Measurements from ENCODE around the gene MLXIP.
"Not testable (repeated sequence)": the region's sequence is repeated elsewhere in the genome, so short reads cannot be mapped to it uniquely, and the experiment has no call there.

The MLXIP gene

DNA sequence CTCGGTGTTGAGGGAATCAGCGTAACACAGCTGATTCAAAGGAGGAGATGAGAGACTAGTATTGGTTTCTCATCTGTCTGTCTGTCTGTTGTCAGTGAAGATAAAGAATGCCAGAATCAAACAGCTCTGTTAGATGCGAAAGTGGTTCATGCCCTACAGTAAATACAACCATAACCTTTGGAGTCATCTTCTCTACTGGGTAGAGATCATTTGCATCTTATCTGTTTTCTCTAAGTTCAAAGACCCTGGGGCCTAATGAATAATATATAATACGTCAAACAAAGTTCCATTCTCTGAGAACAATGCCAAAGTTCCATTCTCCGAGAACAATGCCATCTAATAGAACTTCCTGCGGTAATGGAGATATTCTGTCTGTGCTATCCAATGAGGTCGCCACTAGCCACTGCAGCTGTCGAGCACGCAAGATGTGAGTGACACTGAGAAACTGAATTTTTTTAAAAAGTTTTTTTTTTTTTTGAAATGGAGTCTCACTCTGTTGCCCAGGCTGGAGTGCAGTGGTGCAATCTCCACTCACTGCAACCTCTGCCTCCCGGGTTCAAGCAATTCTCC lies 88.9 kb downstream of the MLXIP start:
- Mint-ChIP-seq H3K4me1 (no peaks in the 10 kb centered on the region), H3K27me3 (no peaks in the 10 kb centered on the region), H3K36me3 (no peaks in the 10 kb centered on the region), H3K27ac (no peak overlapping the region), H3K4me3 (no peak overlapping the region), H3K9me3 (no peaks in the 10 kb centered on the region)
- ATAC-seq (replicated peaks) (no peak), DNase-seq (no peak)

DNA sequence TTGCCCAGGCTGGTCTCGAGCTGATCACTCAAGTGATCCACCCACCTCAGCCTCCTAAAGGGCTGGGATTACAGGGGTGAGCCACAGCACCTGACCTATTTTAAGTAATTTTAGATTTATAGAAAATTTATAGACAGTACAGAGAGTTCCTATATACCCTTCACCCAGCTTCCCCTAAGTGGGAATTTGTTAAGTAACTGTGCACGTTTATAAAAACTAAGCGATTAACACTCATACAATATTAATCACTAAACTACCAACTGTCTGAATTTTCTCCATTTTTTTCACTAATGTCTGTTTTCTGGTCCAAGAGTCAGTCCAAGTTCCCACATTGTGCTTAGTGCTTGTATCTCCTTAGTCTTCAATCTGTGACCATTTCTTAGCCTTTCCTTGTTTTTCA lies 89.9 kb downstream of the MLXIP start:
- Mint-ChIP-seq H3K36me3 (no peaks in the 10 kb centered on the region), H3K27ac (no peak overlapping the region), H3K4me3 (no peak overlapping the region), H3K4me1 (no peaks in the 10 kb centered on the region), H3K9me3 (no peaks in the 10 kb centered on the region), H3K27me3 (peaks cover 0 to under 1% of the 10 kb centered on the region in 2 donors)
- ATAC-seq (replicated peaks) (no peak), DNase-seq (no peak)

DNA sequence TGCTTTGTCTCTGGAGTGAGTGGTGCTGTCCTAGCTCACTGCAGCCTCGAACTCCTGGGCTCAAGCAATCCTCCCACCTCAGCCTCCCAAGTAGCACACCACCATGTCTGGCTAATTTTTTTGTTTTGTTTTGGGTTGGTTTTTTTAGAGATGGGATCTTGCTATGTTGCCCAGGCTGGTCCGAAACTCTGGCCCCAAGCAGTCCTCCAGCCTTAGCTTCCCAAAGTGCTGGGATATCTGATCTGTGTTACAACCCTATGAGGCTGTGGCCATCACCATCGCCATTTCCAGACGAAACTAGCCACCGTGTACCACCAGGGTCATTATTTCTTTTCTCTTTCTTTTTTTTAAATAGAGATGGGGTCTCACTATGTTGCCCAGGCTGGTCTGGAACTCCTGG lies 92.8 kb downstream of the MLXIP start:
- Mint-ChIP-seq H3K4me3 (no peak overlapping the region), H3K4me1 (no peaks in the 10 kb centered on the region), H3K9me3 (no peaks in the 10 kb centered on the region), H3K27ac (no peak overlapping the region), H3K27me3 (peaks cover 0 to 11% of the 10 kb centered on the region in 2 donors), H3K36me3 (no peaks in the 10 kb centered on the region)
- DNase-seq (no peak), ATAC-seq (replicated peaks) (no peak)

DNA sequence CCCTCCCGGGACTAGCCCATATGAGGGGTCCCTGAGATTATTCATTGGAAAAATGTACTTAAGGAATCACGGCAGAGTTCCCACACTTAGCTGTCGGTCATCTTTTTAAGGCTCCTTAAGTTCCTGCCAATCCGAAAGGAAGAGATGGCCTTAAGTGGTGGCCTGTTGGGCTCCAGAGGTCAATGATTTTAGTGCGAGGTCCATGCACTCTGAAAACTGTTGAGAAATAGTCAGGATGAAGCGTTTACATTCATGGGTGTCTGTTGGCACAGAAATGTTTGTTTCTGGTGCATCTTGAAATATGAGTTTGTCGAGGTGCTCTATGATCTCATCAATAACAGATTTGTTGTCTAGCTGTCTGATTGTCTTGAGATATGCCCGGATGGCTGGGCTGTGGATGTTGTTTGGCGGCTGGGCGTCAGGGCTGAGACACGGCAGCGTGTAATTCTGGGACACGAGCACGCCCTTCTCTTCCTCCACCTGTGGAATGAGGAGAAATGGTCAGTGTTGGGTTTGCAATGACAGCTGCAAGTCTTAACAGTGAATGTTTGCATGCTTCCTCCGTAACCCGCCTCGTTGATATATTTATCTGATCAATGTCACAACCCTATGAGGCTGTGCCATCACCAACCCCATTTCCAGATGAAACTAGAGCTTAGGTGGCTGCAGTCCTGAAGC lies 93.8 kb downstream of the MLXIP start:
- Mint-ChIP-seq H3K27ac (no peak overlapping the region), H3K4me3 (no peak overlapping the region), H3K27me3 (peaks cover 0 to 15% of the 10 kb centered on the region in 2 donors), H3K4me1 (no peaks in the 10 kb centered on the region), H3K9me3 (no peaks in the 10 kb centered on the region), H3K36me3 (no peaks in the 10 kb centered on the region)
- DNase-seq (no peak), ATAC-seq (replicated peaks) (no peak)

DNA sequence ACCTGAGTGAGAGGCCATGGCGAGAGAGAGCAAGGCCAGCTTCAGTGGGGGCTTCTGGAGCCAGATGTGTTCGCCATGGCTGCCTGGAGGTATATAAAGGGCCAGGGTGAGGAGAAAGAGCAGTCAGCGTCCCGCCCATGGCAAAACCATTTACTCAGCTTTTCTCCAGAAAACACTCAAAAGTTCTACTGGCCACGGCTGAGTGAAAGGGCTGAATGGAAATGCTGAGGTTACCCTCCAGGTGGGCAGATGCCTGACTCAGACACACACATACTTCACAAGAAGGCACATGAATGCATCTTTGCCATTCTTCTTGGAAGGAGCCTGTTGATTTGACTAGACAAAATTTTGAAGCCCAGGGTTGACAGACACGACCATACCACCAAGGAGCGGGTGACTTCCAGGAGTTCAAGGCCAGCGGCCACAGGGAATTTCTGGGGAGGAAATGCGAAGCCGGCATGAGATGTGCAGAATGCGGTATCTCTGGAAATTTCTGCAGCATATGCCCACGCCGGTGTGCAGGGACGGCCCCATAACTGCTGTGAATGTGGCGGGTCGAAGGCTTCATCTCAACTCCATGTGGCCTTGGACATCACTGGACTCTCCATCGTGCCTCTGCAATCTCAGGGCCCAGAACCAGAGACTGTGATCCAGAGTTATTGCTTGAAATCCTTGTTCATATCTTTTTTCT lies 95.7 kb downstream of the MLXIP start, which contains the start of gene IL31:
Gene IL31 (minus strand): TSS at position 67 of the 691 bp plus-strand sequence. CDS start 49 bp downstream, at position 18.
- DNase-seq (no peak), ATAC-seq (replicated peaks) (peak; percentile 31 to 69)
- H3K27me3 Mint-ChIP-seq: peaks cover 1 to 15% of the 10 kb centered on the region in 2 donors
- no peak within 1 kb of the TSS for H3K27ac Mint-ChIP-seq
- no peaks in the 10 kb centered on the region for H3K4me1 Mint-ChIP-seq
- no peak within 1 kb of the TSS for H3K4me3 Mint-ChIP-seq
- H3K9me3 Mint-ChIP-seq: no peaks in the 10 kb centered on the region
- no peaks in the 10 kb centered on the region for H3K36me3 Mint-ChIP-seq

DNA sequence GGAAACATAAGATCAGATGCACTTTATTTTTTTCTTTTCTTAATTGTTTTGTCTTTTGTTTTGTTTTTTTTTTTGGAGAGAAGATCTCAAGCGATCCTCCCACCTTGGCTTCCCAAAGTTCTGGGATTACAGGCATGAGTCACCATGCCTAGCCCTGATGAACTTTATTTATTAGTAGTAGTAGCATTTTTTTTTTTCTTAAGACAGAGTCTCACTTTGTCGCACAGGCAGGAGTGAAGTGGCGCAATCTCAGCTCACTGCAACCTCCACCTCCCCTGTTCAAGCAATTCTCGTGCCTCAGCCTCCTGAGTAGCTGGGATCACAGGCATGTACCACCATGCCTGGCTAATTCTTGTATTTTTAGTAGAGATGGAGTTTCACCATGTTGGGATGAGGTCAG lies 97.9 kb downstream of the MLXIP start:
- not testable (repeated sequence) for H3K4me3 Mint-ChIP-seq; H3K9me3 Mint-ChIP-seq; ATAC-seq (replicated peaks); DNase-seq; H3K27ac Mint-ChIP-seq; H3K36me3 Mint-ChIP-seq; H3K4me1 Mint-ChIP-seq
- H3K27me3 Mint-ChIP-seq: peaks cover 3 to 15% of the 10 kb centered on the region in 2 donors

DNA sequence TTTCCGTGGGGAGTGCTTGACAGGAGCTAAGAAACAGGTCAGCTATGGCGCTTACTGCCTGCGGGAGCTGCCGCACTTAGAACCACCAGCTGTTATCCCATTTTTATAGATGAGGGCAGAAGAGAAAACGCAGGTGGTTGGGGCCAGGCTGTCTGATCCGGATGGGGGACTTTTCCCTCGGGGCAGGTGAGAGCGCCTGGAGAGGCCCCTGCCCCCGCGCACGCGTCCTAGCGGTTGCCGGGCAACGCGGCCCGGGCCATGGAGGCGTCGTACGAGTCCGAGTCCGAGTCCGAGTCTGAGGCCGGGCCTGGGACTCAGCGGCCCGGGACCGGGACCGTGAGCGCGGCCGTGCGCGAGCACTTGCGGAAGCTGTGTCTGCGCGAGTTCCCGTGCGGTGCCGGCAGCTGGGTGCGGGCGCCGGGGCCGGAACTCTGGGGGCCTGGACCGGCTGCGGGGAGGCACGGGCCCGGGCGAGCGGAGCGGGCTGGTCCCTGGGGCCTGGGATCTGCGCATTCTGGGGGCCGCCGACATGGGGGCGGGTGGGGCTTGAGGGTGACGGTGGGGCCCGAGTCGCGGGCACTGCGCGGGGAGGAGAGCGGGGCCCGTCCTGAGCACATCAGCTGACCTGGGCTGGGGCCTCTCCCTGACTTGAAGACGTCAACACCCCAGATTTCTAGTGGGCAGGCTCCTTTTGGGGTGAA lies 104.5 kb downstream of the MLXIP start, which contains the start of gene LRRC43:
Gene LRRC43 (plus strand): TSS at position 237 of the 701 bp plus-strand sequence. CDS start 22 bp downstream, at position 259.
- DNase-seq: no peak
- peak; percentile 59 to 64 for ATAC-seq (replicated peaks)
- H3K27ac Mint-ChIP-seq: peak within 1 kb of the TSS; percentile 88

DNA sequence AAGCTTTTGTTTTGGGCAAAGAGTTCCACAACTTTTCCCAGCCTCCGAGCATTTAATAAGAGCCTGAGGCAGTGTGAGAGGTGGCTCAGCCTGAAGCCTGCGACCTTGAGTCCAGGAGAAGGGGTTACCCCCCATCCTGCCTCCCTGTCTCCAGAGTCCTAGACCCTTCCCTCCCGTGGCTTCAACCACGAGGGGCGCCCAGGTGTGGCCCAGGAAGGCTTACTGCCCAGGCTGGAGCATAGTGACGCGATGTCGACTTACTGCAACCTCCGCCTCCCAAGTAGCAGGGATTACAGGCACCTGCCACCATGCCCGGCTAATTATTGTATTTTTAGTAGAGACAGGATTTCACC lies 105.0 kb downstream of the MLXIP start:
- Mint-ChIP-seq H3K4me1 (peaks cover 14 to 31% of the 10 kb centered on the region in 2 donors), H3K27ac (peak overlapping the region; percentile 31), H3K9me3 (no peaks in the 10 kb centered on the region), H3K4me3 (peak overlapping the region; percentile 62 to 83), H3K36me3 (no peaks in the 10 kb centered on the region), H3K27me3 (peaks cover 0 to 6% of the 10 kb centered on the region in 2 donors)
- ATAC-seq (replicated peaks) (no peak), DNase-seq (no peak)

More for the DNA sequence above, 104.5 kb downstream of the MLXIP start, which contains the start of gene LRRC43:
- H3K36me3 Mint-ChIP-seq: no peaks in the 10 kb centered on the region
- peaks cover 0 to 6% of the 10 kb centered on the region in 2 donors for H3K27me3 Mint-ChIP-seq
- H3K4me3 Mint-ChIP-seq: peak within 1 kb of the TSS; percentile 83 to 85
- H3K4me1 Mint-ChIP-seq: peaks cover 14 to 31% of the 10 kb centered on the region in 2 donors
- H3K9me3 Mint-ChIP-seq: no peaks in the 10 kb centered on the region

DNA sequence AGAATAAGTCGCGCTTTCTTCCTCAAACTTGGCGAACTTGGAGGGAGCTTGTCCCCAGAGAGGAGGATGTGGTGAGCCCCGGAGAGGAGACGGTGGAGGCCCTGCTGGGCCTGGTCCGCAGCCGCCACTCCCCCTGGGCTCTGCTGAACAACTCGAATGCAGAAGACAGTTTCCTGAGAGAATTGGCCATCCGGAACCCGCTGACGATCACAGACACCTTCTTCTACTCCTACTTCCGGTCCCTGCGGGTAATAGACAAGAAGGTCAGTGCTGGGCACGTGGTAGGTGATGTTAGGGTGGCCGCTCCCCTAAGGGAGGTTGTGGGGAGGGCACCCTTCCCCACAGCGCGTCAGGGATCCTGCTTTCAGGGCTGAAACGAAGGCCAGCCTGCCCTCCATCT lies 106.0 kb downstream of the MLXIP start:
- no peaks in the 10 kb centered on the region for H3K9me3 Mint-ChIP-seq
- H3K4me3 Mint-ChIP-seq: peak overlapping the region; percentile 70 to 72
- ATAC-seq (replicated peaks): peak; percentile 84 to 85
- H3K36me3 Mint-ChIP-seq: no peaks in the 10 kb centered on the region
- peaks cover 14 to 31% of the 10 kb centered on the region in 2 donors for H3K4me1 Mint-ChIP-seq
- peaks cover 0 to 3% of the 10 kb centered on the region in 2 donors for H3K27me3 Mint-ChIP-seq
- peak overlapping the region; percentile 88 for H3K27ac Mint-ChIP-seq
- DNase-seq: peak; percentile 51

DNA sequence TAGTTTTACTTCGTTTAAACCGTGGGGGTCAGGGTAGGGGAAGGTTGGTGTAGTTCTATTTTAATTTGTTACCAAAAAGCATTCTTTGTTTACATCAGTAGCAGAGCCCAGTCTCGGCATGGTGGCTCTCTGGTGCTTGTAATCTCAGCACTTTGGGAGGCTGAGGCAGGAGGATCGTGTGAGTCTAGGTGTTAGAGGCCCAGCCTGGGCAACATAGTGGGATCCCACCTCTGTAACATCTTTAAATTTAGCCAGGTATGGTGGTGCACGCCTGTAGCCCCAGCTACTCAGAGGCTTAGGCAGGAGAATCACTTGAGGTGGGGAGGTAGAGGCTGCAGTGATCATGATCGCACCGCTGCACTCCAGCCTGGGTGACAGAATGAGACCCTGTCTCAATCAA lies 106.5 kb downstream of the MLXIP start:
- Mint-ChIP-seq H3K4me3 (no peak overlapping the region), H3K27me3 (peaks cover 0 to 3% of the 10 kb centered on the region in 2 donors), H3K9me3 (no peaks in the 10 kb centered on the region), H3K36me3 (no peaks in the 10 kb centered on the region), H3K27ac (peak overlapping the region; percentile 88), H3K4me1 (peaks cover 14 to 31% of the 10 kb centered on the region in 2 donors)
- no peak for DNase-seq
- no peak for ATAC-seq (replicated peaks)

DNA sequence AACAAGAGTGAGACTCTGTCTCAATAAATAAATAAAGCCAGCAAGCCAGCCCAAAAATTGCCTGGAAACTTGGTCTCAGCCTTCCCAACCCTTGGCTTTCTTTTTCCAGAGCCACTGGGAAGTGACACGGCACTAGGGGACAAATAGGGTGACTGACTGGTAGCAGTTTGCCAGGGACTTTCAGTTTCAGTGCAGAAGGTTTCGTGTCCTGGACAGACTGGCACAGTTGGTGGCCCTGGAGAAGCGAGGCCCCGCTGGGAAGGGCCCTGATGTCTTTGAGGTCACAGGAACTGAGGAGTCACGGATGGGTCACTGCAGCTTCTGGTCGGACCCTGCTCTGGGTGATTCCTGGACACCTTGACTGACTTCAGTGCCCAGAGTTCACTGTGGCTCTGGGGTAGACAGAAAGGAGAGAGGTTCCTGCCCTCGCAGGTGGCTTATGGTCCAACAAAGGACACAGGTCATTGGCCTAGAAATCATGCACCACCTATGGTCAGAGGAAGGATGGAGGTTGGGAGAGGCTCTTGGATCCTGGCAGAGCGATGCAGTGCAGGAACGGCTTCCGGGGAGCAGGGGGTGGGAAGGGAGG lies 107.0 kb downstream of the MLXIP start:
- H3K4me3 Mint-ChIP-seq: no peak overlapping the region
- ATAC-seq (replicated peaks) (no peak), DNase-seq (no peak)
- no peaks in the 10 kb centered on the region for H3K36me3 Mint-ChIP-seq
- no peaks in the 10 kb centered on the region for H3K9me3 Mint-ChIP-seq
- peaks cover 0 to 3% of the 10 kb centered on the region in 2 donors for H3K27me3 Mint-ChIP-seq
- peaks cover 14 to 31% of the 10 kb centered on the region in 2 donors for H3K4me1 Mint-ChIP-seq
- H3K27ac Mint-ChIP-seq: peak overlapping the region; percentile 53

DNA sequence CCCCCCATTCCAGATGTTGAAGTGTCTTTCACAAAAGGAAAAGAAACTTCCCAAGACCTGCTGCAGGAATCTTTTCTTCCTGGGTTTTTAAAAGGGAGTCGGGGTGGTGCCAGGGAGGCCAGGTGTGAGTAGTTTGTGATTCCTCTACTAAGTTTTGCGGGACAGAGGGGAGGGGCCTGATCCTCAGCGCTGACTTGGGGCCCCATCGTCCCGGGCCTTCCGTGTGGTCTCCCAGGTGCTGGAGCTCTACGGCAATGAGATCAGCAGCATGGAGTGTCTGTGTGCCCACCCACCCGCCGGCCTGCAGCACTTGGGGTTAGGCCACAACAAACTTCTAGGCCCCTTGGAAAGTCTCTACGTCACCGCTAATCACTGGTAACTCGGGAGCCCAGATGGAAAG lies 108.9 kb downstream of the MLXIP start:
- H3K27me3 Mint-ChIP-seq: peaks cover 3 to 6% of the 10 kb centered on the region in 2 donors
- DNase-seq (no peak), ATAC-seq (replicated peaks) (no peak)
- H3K27ac Mint-ChIP-seq: no peak overlapping the region
- no peak overlapping the region for H3K4me3 Mint-ChIP-seq
- H3K36me3 Mint-ChIP-seq: no peaks in the 10 kb centered on the region
- H3K4me1 Mint-ChIP-seq: peaks cover 14 to 25% of the 10 kb centered on the region in 2 donors
- H3K9me3 Mint-ChIP-seq: no peaks in the 10 kb centered on the region

DNA sequence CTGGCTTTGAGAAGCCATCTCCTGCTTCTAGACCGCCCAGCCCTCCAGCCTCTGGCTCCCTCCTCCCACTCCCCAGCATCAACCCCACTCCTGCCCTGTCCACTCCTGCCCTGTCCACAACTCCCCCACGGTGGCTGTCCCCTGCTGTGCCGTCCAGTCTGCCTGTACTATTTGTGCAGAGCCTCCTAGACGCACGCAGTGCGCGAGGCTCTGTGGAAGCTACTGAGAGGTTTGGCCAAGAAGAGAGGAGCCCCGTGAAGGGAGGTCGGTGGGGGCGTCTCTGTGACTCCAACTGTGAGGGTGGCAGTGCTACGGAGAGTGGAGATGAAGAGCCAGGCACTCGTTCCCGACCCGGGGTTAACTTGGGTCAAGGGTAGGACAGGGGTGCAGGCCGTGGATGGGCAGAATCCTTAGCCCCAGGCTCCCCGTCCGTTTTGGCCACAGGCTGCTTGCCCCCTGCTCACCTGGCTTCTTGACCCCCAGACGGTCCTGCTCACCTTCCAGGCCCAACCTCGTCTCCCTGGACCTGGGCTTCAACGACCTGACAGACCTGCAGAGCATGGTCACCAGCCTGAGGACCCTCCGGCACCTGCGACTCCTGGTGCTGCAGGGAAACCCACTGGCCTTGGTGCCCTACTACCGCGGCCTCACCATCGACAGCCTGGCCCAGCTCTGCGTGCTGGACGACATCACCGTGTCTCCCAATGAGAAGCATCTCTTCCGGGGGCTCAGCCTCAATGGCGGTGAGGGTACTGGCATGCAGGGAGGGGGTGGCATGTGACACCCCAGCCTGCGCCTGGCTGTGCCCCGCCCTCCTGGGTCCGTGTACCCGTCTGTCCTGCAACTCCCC lies 111.3 kb downstream of the MLXIP start:
- ATAC-seq (replicated peaks): no peak
- peaks cover 0 to 2% of the 10 kb centered on the region in 2 donors for H3K9me3 Mint-ChIP-seq
- no peak for DNase-seq
- H3K4me3 Mint-ChIP-seq: no peak overlapping the region
- H3K4me1 Mint-ChIP-seq: peaks cover 2 to 4% of the 10 kb centered on the region in 2 donors
- H3K27me3 Mint-ChIP-seq: peaks cover 0 to 11% of the 10 kb centered on the region in 2 donors
- no peak overlapping the region for H3K27ac Mint-ChIP-seq
- H3K36me3 Mint-ChIP-seq: no peaks in the 10 kb centered on the region
